ENCODE results near the gene PEX11B.

GRCh38 chr1:145952903-145953302 is 34.4 kb upstream of the PEX11B start:
- TF ChIP-seq ZNF362 (tag by site-specific recombination; IDR thresholded peaks at IDR 0.05) (no peak), ZNF433 (tag by site-specific recombination; IDR thresholded peaks at IDR 0.05; ENCODE audit: low read depth) (no peak), CTCF (tag by site-specific recombination; IDR thresholded peaks at IDR 0.05) (no peak), ZNF175 (tag by site-specific recombination; IDR thresholded peaks at IDR 0.05) (no peak), ZBTB7A (tag by site-specific recombination; IDR thresholded peaks at IDR 0.05; ENCODE audit: low read depth) (no peak), ZNF423 (tag by site-specific recombination; IDR thresholded peaks at IDR 0.05) (no peak), MYNN (tag by site-specific recombination; IDR thresholded peaks at IDR 0.05; ENCODE audit: borderline replicate concordance) (no peak), ZNF121 (tag by site-specific recombination; IDR thresholded peaks at IDR 0.05) (peak; percentile 65; the same call in 1 of the 2 replicates)
- TF ChIP-seq, protein P1, sequence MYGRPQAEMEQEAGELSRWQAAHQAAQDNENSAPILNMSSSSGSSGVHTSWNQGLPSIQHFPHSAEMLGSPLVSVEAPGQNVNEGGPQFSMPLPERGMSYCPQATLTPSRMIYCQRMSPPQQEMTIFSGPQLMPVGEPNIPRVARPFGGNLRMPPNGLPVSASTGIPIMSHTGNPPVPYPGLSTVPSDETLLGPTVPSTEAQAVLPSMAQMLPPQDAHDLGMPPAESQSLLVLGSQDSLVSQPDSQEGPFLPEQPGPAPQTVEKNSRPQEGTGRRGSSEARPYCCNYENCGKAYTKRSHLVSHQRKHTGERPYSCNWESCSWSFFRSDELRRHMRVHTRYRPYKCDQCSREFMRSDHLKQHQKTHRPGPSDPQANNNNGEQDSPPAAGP (tag by site-specific recombination; IDR thresholded peaks at IDR 0.05), result no peak
- TF ChIP-seq, protein P2, sequence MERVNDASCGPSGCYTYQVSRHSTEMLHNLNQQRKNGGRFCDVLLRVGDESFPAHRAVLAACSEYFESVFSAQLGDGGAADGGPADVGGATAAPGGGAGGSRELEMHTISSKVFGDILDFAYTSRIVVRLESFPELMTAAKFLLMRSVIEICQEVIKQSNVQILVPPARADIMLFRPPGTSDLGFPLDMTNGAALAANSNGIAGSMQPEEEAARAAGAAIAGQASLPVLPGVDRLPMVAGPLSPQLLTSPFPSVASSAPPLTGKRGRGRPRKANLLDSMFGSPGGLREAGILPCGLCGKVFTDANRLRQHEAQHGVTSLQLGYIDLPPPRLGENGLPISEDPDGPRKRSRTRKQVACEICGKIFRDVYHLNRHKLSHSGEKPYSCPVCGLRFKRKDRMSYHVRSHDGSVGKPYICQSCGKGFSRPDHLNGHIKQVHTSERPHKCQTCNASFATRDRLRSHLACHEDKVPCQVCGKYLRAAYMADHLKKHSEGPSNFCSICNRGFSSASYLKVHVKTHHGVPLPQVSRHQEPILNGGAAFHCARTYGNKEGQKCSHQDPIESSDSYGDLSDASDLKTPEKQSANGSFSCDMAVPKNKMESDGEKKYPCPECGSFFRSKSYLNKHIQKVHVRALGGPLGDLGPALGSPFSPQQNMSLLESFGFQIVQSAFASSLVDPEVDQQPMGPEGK (tag by site-specific recombination; IDR thresholded peaks at IDR 0.05), result no peak

All from HEK293 (cell line).